IPS-NIHi7 (cell line): Measurements from ENCODE around the gene GRK5.
"Not testable (repeated sequence)": the region's sequence is repeated elsewhere in the genome, so short reads cannot be mapped to it uniquely, and the experiment has no call there.

ENCODE experiments used
- DNase-seq: peaks from one replicate; pipeline ENCODE4 v3.0.0; 2012; ENCODE audit warnings: mixed read lengths; ENCODE audit errors: extremely low spot score

The GRK5 gene

GRCh38 chr10:119222537-119222936 lies 15.2 kb downstream of the GRK5 start:
- no peak for DNase-seq

- DNase-seq: no peak
These were observed 15.6 kb downstream of the GRK5 start for GRCh38 chr10:119222966-119223386.

- no peak for DNase-seq
These were observed 17.8 kb downstream of the GRK5 start for GRCh38 chr10:119225083-119225658.

DNA sequence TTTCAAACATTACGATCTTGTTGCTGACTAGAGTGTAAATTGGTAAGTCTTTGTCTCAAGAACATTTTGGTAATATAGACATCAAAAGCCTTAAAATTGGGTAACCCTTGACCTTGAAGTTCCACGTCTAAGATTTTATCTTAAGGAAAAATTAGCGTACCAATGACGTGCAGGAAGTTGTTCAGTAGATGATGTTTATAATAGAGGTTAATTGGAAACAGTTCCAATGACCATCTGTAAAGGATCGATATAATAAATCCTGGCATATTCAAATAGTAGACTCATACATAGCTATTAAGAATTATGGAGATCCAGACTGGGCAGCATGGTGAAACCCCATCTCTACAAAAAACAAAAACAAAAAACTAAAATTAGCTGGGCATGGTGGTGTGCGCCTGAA lies 20.5 kb downstream of the GRK5 start:
- no peak for DNase-seq

DNA sequence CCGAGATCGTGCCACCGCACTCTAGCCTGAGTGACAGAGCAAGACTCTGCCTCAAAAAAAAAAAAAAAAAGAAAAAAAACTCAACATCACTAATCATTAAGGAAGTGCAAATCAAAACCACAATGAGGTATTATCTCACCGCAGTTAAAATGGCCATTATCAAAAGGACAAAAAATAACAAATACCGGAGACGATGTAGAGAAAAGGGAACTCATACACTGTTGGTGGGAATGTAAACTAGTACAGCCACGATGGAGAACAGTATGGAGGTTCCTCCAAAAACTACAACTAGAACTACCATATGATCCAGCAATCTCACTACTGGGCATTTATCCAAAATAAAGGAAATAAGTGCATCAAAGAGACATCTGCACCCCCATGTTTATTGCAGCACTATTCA lies 24.3 kb downstream of the GRK5 start:
- no peak for DNase-seq

- DNase-seq: not testable (repeated sequence)
These were observed 25.1 kb downstream of the GRK5 start for GRCh38 chr10:119232439-119232838.

DNA sequence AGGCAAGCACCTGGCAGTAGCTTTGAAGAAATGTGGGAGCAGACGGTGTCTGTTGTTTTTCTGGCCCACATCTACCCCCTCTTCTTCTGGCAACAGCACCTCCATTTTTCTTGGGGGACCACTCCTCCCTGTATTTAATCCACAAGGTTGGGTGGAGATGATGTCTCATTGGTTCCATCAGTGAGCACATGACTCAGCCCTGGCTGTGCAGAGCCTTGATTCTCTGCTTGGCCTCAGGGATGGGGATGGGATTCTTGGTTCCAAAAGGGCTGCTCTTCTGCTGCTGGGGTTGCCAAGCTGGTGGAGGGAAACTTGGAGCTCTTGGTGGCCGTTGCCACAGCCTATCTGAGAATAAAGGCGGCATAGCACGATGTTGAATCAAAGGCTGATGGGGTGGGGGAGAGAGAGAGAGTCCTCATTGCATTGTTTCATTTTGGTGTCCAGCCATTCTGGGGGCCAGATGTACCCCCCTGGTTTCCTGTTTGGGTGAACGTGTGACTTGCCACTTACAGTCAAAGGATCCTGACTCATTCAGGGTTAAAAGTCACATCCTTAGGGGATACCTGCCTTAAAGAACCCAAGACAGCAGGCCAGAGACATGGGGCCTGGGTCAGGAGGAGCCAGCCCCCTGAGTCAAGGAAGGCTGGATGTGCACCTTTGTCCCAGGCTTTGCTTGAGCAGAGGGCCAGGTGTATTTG lies 25.9 kb downstream of the GRK5 start:
- DNase-seq: no peak

DNA sequence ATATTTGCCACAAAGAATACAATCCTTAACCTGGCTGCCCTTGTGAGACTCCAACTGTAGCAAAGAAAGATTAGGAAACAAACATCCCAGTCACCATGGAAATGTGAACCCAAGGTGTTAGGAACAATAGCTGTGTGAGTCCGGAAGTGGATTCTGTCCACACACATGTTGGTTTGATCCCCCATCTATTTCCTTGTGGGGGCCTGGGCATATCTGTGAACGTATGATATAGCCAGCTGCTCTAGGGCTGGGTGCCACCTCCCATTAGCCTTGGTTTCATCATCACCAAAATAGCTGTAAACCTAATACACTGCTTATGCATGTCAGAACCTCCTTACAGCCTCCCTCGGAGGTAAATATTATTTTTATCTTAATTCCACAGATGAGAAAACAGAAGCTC lies 26.4 kb downstream of the GRK5 start:
- no peak for DNase-seq

- no peak for DNase-seq
These were observed 28.0 kb downstream of the GRK5 start for GRCh38 chr10:119235356-119235755.

DNA sequence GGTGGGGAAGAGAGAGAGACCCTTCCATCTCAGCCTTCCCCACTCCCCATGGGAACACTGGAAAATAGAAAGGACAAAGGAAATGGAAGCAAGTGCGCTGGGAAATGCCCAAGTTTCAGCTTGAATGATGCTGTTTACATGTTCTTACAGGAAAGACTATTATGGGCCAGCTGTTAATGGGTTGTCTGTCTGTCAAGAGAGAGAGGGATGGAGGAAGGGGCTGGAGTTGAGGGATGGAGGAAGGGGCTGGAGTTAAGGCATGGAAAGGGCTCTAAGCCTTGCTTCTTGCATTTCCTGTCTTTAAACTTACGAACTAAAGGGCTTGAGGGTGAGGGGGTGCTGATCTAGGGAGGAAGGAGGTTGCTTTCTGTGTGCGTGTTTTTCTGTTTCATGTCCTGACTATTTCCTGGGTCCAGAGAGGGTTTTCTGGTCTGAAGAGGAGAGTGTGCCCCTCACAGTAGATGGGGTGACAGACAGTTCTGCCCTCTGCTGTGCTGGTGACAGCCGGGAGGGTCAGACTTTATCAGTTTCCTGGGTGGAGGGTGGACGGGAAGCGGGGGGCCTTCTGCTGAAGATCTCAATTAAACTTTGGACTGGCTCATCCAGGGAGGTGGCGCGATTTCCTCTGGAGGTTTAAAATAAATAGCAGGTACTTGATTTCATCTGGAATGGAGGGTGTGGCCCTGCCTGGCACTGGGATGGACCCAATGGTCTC lies 30.5 kb downstream of the GRK5 start:
- no peak for DNase-seq

DNA sequence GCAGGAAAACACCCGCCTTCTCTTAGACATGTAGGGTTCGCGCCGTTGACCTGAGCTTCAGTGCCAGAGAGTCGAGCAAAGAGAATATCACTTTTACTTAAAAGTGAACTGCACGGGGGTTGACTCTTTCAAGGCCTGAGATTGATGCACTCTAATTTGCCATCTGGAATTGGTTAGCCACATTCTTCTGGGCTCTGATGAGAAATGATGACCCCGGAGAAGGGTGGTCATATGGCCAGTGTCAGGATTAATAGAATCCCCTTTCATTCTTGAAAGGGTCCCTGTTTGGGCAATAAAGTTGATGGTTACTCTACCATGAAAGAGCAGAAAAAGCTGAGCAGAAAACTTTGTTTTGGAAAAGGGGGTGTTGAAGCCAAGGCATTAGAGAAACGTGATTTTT lies 31.2 kb downstream of the GRK5 start:
- DNase-seq: no peak

DNA sequence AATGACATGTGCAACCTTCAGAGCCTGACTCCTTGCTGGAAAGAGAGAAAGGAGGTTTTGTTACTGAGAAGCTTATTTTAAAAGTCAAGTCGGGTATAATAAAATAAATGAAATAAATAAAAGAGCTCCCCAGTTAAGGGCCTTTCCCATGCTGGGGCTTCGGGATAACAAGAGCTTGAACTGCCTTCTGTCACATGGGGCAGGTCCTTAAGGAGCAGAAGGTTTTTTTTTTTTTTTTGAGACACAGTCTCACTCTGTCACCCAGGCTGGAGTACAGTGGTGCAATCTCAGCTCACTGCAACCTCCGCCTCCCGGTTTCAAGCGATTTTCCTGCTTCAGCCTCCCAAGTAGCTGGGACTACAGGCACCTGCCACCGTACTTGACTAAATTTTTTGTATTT lies 31.6 kb downstream of the GRK5 start:
- DNase-seq: not testable (repeated sequence)

DNA sequence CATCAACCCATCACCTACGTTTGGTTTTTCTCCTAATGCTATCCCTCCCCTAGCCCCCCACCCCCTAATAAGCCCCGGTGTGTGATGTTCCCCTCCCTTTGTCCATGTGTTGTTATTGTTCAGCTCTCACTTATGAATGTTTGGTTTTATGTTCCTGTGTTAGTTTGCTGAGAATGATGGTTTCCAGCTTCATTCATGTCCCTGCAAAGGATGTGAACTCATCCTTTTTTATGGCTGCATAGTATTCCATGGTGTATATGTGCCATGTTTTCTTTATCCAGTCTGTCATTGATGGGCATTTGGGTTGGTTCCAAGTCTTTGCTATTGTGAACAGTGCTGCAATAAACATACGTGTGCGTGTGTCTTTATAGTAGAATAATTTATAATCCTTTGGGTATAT lies 32.3 kb downstream of the GRK5 start:
- DNase-seq: not testable (repeated sequence)

DNA sequence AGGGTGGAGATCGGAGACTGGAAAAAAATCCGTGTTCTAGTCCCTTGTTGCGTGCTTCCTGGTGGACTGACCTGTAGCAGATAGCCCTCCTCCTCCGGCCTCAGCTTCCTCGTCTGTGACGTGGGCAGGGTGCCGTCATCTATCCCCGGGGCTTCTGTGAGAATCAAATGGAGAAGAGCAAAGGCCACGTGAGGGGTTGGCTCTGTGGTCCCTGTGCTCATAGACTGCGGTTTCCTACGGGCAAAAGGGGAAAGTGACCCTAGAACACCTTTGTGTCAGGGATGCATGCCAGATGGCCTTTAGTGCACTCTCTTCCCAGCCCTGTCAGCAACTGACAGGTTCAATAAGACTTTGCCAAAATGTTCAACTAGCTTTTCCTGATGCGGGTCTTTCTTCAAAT lies 33.7 kb downstream of the GRK5 start:
- DNase-seq: no peak

- no peak for DNase-seq
These were observed 34.8 kb downstream of the GRK5 start for GRCh38 chr10:119242186-119242585.

GRCh38 chr10:119243488-119243887 lies 36.1 kb downstream of the GRK5 start:
- no peak for DNase-seq

DNA sequence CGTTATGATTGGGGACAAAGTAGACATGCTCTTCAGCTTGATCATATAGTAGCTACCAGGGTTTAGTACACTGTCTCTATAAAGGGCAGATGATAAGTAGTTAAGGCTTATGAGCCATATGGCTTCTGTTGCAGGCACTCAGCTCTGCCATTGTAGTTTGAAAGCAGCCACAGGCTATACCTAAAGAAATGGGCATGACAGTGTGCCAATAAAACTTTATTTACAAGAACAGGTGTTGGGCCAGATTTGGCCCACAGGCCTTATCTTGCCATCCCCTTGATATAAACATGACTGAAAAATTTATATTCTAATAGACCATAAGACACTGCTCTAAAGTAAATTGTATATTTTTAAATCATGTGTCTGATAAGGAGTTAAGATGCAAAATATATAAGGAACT lies 36.6 kb downstream of the GRK5 start:
- no peak for DNase-seq

DNA sequence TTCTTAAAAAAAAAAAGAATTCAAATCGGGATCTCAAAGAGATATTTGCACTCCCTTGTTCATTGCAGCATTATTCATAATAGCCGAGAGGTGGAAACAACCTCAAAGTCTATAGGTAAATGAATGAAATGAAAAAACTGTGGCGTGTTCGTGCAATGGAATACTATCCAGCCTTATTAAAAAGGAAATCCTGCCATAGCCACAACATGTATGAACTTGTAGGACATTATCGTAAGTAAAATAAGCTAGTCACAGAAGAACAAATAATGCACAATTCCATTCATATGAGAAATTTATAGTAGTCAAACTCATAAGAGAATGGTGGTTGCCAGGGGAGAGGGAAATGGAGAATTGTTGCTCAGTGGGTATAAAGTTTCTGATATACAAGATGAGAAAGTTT lies 37.9 kb downstream of the GRK5 start:
- DNase-seq: no peak

DNA sequence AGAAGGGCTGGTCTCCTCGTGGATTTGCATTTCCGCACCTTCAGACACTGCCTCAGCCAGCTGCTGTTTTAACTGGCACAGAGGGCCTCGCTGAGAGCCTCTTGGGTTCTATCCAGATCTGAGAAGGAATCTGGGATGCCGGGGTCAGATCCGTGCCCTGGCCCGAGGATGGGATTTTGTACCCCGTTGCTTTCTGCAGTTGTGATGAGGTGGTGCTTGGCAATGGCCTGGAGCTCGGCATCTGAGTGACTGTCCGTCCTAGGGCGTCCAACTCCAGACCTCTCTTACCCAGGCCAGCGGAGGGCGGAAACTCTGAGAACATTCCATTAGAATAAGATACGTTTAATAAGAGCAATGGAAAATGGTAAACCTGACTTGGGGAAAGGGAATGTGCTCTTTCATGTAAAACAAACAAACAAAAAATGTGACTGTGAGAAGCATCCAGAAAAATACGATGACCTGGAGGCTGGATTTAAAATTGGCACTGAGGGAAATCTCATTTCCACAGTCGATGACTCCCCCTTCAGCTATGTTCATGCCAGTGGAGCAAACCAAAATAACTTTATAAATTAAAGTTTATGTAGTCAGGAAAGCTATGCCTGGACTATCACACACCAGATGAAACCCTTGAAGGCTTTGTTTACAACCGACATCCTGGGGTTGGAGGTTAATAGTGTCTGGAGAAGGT lies 39.6 kb downstream of the GRK5 start:
- DNase-seq: no peak

GRCh38 chr10:119247550-119247894 lies 40.2 kb downstream of the GRK5 start:
- no peak for DNase-seq

DNA sequence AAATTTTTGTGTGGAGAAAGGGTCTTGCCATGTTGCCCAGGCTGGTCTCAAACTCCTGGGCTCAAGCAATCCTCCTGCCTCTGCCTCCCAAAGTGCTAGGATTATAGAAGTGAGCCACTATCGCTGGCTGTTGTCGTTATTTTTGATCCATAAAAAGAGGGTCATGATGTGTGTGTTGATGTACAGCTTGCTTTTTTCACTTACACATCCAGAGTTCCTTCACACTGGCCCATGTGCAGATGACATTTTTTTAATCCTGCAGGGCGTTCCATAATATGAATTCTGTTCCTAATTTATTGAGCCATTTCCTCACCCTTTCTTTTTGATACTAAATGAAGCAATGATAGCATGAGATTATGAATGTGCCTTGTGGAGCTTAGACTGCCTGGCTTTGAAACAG lies 40.8 kb downstream of the GRK5 start:
- no peak for DNase-seq

- no peak for DNase-seq
These were observed 41.3 kb downstream of the GRK5 start for GRCh38 chr10:119248681-119249080.
